ENCODE results near the gene STK39.

DNA sequence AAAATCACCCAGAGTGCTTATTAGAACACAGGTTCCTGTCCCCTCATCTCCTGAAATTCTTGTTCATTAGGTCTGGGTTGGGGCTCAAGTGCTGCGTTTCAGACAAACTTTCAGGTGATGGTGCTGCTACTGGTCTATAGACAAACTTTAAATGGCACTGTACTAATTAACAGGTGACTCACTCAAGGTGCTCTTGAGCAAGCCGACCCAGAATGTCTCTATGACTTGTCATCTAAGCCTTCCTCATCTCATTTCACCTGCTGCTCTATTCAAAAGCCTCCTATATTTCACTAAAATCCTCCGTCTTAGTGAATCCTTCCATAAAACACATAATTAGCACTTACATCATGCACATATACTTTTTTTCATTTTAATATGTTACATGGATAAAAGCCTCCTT lies 29.9 kb upstream of the STK39 start:
- TF ChIP-seq MTF1 (CRISPR knock-in tag; IDR thresholded peaks at IDR 0.05; ENCODE audit: borderline replicate concordance) (no peak), ELF1 (tag; IDR thresholded peaks at IDR 0.05) (no peak), CTCF (IDR thresholded peaks at IDR 0.05 in 2 of 3, conservative IDR thresholded peaks at IDR 0.05 in 1 of 3; ENCODE audit: insufficient read depth in 2 of 3, low read depth in 1 of 3, low read length in 3 of 3) (no peak), ZNF232 (CRISPR knock-in tag; IDR thresholded peaks at IDR 0.05) (no peak), ARNT (IDR thresholded peaks at IDR 0.05) (no peak)

Measured in K562 (cell line).